ENCODE data around the gene IFNGR1. TPM values are rescaled to one million over a fixed set of nuclear protein-coding genes. Genes with fewer than 3 reads are reported as not detected.
"Not testable (repeated sequence)": the region's sequence is repeated elsewhere in the genome, so short reads cannot be mapped to it uniquely, and the experiment has no call there.

Gene IFNGR1
- total RNA-seq, 2 experiments from 2014 or later: 20.5 to 22.1 TPM

- Mint-ChIP-seq H3K36me3 (no peaks in the 10 kb centered on the region), H3K4me3 (no peak overlapping the region), H3K9me3 (peaks cover 2% of the 10 kb centered on the region), H3K27ac (no peak overlapping the region), H3K4me1 (peaks cover 43% of the 10 kb centered on the region), H3K27me3 (peaks cover 9% of the 10 kb centered on the region)
- no peak for DNase-seq
Observed at GRCh38 chr6:137224799-137225198, 5.6 kb upstream of the IFNGR1 start.

DNA sequence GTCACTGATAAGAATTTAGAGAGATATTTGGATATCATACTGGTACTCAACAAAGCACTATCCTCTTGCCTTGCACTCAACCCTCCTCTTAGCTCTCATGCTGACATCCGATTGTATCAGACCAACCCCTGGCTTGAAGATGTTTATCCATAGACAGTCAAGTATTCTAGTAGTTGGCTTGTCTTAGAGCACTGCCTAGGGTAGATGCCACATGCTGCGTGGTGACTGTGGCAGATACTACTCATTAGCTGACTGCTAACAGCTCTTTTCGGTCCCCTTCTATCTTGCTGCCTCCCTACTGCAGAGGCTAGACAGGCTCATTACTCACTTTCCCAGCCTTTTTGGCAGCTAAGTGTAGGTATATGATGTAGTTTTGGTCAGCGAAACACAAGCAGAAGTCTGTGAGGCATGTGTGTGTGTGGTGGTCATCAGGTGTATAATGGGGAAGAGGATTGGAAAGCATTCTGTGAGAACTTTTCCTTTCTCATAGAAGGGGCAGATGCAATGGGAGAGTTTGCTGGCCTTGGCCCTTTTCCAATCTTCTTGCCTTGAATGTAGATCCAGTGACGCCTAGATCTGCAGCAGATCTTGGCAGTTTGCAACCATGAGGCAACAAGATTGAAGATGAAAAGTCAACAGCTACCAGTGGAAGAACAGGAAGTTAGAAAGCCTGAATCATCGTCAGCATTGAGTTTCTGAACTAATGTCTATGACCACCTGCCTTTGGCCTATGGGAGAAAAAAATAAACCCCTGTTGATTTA lies 4.4 kb upstream of the IFNGR1 start:
- DNase-seq: no peak
- H3K27ac Mint-ChIP-seq: no peak overlapping the region
- H3K4me1 Mint-ChIP-seq: peaks cover 43% of the 10 kb centered on the region
- peaks cover 2% of the 10 kb centered on the region for H3K9me3 Mint-ChIP-seq
- no peak overlapping the region for H3K4me3 Mint-ChIP-seq
- H3K36me3 Mint-ChIP-seq: peaks cover 2% of the 10 kb centered on the region
- H3K27me3 Mint-ChIP-seq: no peaks in the 10 kb centered on the region

- Mint-ChIP-seq H3K4me1 (peaks cover 39% of the 10 kb centered on the region), H3K27ac (no peak overlapping the region), H3K9me3 (peaks cover 2% of the 10 kb centered on the region)
Observed at GRCh38 chr6:137222381-137222780, 3.2 kb upstream of the IFNGR1 start.

DNA sequence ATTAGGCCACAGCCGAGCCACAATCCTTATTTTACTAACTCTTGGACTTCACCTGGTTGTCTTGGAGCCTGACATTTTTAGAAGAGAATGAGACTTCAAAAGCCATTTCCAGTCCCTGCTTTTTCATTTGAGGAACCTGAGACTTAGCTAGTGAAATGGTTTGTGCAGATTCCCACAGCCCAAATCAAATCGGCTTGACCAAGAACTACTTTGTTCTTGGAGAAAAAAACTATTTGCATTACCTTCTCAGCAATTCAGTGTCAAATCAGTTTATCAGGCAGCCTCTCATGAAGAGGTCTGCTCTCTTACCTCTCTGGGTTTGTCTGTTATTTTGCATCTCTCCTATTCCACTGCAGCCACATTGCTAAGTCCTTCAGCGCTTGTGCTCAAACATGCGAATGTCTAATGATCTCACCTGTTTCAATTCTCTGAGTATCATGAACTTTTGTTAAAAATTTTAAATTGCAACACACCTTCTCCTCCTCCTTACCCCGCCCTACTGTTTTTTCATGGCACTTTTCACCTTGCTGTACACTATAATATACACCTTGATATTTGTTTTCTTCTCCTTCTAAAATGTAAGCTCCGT lies 573 bp upstream of the IFNGR1 start:
- peaks cover 9% of the 10 kb centered on the region for H3K36me3 Mint-ChIP-seq
- peaks cover 46% of the 10 kb centered on the region for H3K4me1 Mint-ChIP-seq
- DNase-seq: no peak
- peak overlapping the region; percentile 98 for H3K4me3 Mint-ChIP-seq
- H3K27me3 Mint-ChIP-seq: no peaks in the 10 kb centered on the region
- peaks cover 2% of the 10 kb centered on the region for H3K9me3 Mint-ChIP-seq
- H3K27ac Mint-ChIP-seq: peak overlapping the region; percentile 92

More at GRCh38 chr6:137222381-137222780, 3.2 kb upstream of the IFNGR1 start:
- Mint-ChIP-seq H3K4me3 (no peak overlapping the region), H3K36me3 (peaks cover 9% of the 10 kb centered on the region), H3K27me3 (no peaks in the 10 kb centered on the region)
- no peak for DNase-seq

- DNase-seq: peak; percentile 41
- peaks cover 2% of the 10 kb centered on the region for H3K9me3 Mint-ChIP-seq
- H3K4me3 Mint-ChIP-seq: peak overlapping the region; percentile 98
- H3K27ac Mint-ChIP-seq: peak overlapping the region; percentile 98
- H3K4me1 Mint-ChIP-seq: peaks cover 45% of the 10 kb centered on the region
- no peaks in the 10 kb centered on the region for H3K27me3 Mint-ChIP-seq
- peaks cover 12% of the 10 kb centered on the region for H3K36me3 Mint-ChIP-seq
Observed at GRCh38 chr6:137218473-137218916, 690 bp downstream of the IFNGR1 start.

DNA sequence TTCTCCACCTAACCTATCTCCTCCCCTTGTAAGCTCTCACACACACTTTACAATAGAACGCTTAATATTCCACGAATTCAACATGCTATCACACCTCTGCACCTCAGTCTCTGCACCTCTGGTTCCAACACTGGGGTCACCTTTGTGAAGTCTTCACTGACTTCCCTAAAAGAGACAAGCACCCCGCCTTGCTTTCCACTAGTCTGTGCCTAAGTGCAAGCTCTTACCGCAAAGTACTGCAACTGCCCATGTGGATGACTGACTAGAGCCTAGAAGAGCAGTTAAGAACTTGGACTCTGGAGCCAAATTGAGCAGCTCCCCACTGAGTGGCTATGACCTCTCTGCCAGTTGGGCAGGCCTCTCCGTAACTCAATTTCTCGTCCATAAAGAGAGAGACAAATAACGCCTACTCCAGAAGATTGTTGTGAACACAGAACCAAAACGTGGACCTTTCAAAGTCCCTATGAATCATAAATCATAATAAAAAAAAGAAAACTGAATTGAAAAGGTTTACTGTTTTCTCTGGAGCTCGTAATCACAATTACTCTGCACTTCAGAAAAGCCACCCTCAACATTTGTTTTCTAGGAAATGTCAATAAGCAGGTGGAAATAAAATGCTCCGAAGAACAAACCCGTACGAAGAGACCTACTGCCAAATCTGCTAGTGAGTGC lies 1.2 kb downstream of the IFNGR1 start:
- Mint-ChIP-seq H3K27ac (peak overlapping the region; percentile 98), H3K36me3 (peaks cover 12% of the 10 kb centered on the region), H3K9me3 (peaks cover 2% of the 10 kb centered on the region), H3K4me1 (peaks cover 49% of the 10 kb centered on the region), H3K27me3 (no peaks in the 10 kb centered on the region), H3K4me3 (peak overlapping the region; percentile 98)
- DNase-seq: no peak

GRCh38 chr6:137216875-137217553 lies 2.2 kb downstream of the IFNGR1 start:
- H3K4me3 Mint-ChIP-seq: no peak overlapping the region
- H3K27ac Mint-ChIP-seq: no peak overlapping the region
- no peaks in the 10 kb centered on the region for H3K27me3 Mint-ChIP-seq
- peaks cover 2% of the 10 kb centered on the region for H3K9me3 Mint-ChIP-seq
- H3K36me3 Mint-ChIP-seq: peaks cover 16% of the 10 kb centered on the region
- peaks cover 51% of the 10 kb centered on the region for H3K4me1 Mint-ChIP-seq
- DNase-seq: no peak

- no peaks in the 10 kb centered on the region for H3K27me3 Mint-ChIP-seq
- no peak for DNase-seq
- H3K27ac Mint-ChIP-seq: no peak overlapping the region
- peaks cover 16% of the 10 kb centered on the region for H3K36me3 Mint-ChIP-seq
- peaks cover 2% of the 10 kb centered on the region for H3K9me3 Mint-ChIP-seq
- peaks cover 51% of the 10 kb centered on the region for H3K4me1 Mint-ChIP-seq
- no peak overlapping the region for H3K4me3 Mint-ChIP-seq
Observed at GRCh38 chr6:137216106-137216505, 3.1 kb downstream of the IFNGR1 start.

DNA sequence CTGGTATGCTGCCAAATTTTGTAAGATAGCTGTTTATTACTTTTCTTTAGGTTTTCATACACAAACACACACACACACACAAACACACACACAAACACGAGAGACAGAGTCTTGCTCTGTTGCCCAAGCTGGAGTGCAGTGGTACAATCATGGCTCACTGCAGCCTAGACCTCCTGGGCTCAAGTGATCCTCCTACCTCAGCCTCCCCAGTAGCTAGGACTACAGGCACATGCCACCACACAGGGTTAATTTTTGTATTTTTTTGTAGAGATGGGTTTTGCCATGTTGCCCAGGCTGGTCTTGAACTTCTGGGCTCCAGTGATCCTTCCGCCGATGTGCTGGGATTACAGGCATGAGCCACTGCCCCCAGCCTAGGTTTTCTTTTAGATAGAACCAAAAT lies 3.6 kb downstream of the IFNGR1 start:
- H3K27ac Mint-ChIP-seq: not testable (repeated sequence)

GRCh38 chr6:137214931-137215330 lies 4.3 kb downstream of the IFNGR1 start:
- Mint-ChIP-seq H3K9me3 (peaks cover under 1% of the 10 kb centered on the region), H3K36me3 (peaks cover 17% of the 10 kb centered on the region), H3K27me3 (no peaks in the 10 kb centered on the region), H3K27ac (no peak overlapping the region), H3K4me1 (peaks cover 45% of the 10 kb centered on the region), H3K4me3 (no peak overlapping the region)
- DNase-seq: no peak

More for the DNA sequence above, 3.6 kb downstream of the IFNGR1 start:
- H3K9me3 Mint-ChIP-seq, H3K4me3 Mint-ChIP-seq, DNase-seq, H3K27me3 Mint-ChIP-seq: not testable (repeated sequence)
- H3K36me3 Mint-ChIP-seq: peaks cover 16% of the 10 kb centered on the region
- peaks cover 51% of the 10 kb centered on the region for H3K4me1 Mint-ChIP-seq

GRCh38 chr6:137213813-137214212 lies 5.4 kb downstream of the IFNGR1 start:
- peaks cover 40% of the 10 kb centered on the region for H3K4me1 Mint-ChIP-seq
- no peak for DNase-seq

DNA sequence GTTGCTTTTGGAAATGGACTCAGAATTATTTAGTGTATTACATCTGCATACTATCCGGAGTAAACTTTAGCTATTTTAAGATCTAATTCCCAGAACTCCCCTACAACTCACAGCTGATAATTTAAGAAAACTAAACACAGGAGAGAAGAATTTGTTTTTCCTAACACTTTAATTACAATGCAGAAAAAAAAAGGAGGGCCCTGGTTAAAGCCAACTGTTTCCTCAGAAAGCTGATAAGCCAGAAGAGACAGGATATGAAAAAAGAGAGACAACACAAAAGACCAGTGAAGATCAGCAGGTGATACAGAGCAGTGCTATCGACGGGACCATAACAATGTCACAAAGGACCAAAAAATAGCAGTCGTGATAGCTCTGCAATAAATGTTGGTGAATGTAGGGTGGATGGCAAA lies 5.8 kb downstream of the IFNGR1 start:
- Mint-ChIP-seq H3K36me3 (peaks cover 29% of the 10 kb centered on the region), H3K4me1 (peaks cover 40% of the 10 kb centered on the region), H3K27ac (no peak overlapping the region), H3K9me3 (peaks cover 10% of the 10 kb centered on the region), H3K27me3 (no peaks in the 10 kb centered on the region), H3K4me3 (no peak overlapping the region)
- DNase-seq: no peak

More at GRCh38 chr6:137213813-137214212, 5.4 kb downstream of the IFNGR1 start:
- Mint-ChIP-seq H3K36me3 (peaks cover 28% of the 10 kb centered on the region), H3K27me3 (no peaks in the 10 kb centered on the region), H3K27ac (no peak overlapping the region), H3K4me3 (no peak overlapping the region), H3K9me3 (peaks cover 10% of the 10 kb centered on the region)

- Mint-ChIP-seq H3K9me3 (peaks cover 17% of the 10 kb centered on the region), H3K36me3 (peaks cover 33% of the 10 kb centered on the region), H3K27me3 (no peaks in the 10 kb centered on the region), H3K4me1 (peaks cover 32% of the 10 kb centered on the region), H3K4me3 (no peak overlapping the region), H3K27ac (no peak overlapping the region)
- DNase-seq: no peak
Observed at GRCh38 chr6:137211910-137212309, 7.3 kb downstream of the IFNGR1 start.

- H3K27ac Mint-ChIP-seq: no peak overlapping the region
- no peak for DNase-seq
- no peaks in the 10 kb centered on the region for H3K27me3 Mint-ChIP-seq
- peaks cover 25% of the 10 kb centered on the region for H3K4me1 Mint-ChIP-seq
- no peak overlapping the region for H3K4me3 Mint-ChIP-seq
- peaks cover 36% of the 10 kb centered on the region for H3K36me3 Mint-ChIP-seq
- peaks cover 17% of the 10 kb centered on the region for H3K9me3 Mint-ChIP-seq
Observed at GRCh38 chr6:137210903-137211302, 8.3 kb downstream of the IFNGR1 start.

GRCh38 chr6:137208279-137208678 lies 10.9 kb downstream of the IFNGR1 start:
- Mint-ChIP-seq H3K4me1 (peaks cover 8% of the 10 kb centered on the region), H3K27ac (no peak overlapping the region), H3K9me3 (peaks cover 17% of the 10 kb centered on the region), H3K4me3 (no peak overlapping the region), H3K27me3 (no peaks in the 10 kb centered on the region), H3K36me3 (peaks cover 36% of the 10 kb centered on the region)
- no peak for DNase-seq
